A549 (cell line): ENCODE measurements around the gene DOP1B. TPM values are rescaled to one million over a fixed set of nuclear protein-coding genes. Genes with fewer than 3 reads are reported as not detected.
A peak's percentile ranks its signal among the peaks of the same experiment; 100 is the strongest.

Experiments
- ATAC-seq, 2 experiments: fragments of 200-7000 bp in 1 of 2; fragments of >200 bp in 1 of 2; cut with Nextera tagmentation in 1 of 2; cut with Tn5 transposase in 1 of 2; 3 replicates each; pipeline versions ENCODE4 v1.8.0 to v1.9.1; 2018 to 2020; ENCODE audit warnings: mild to moderate bottlenecking in 1 of 2, moderate library complexity in 1 of 2
- CTCF ChIA-PET: fragments of 300-600 bp; sonication (Branson Sonifier 250); formaldehyde crosslinking; extraction: SDS; loops from one replicate; lab custom pipeline; 2021; ENCODE audit warnings: antibody characterized with exemption, inconsistent platforms; lab: Yijun Ruan, JAX
- POLR2A ChIA-PET: fragments of 350-600 bp; formaldehyde crosslinking; extraction: SDS; loops from one replicate; lab custom pipeline; 2021; ENCODE audit warnings: antibody characterized with exemption, inconsistent platforms; lab: Yijun Ruan, JAX
- DNase-seq, 2 experiments: peaks; one replicate each; pipeline versions ENCODE4 v3.0.0 to v3.0.0-alpha.2; 2011 to 2016; ENCODE audit warnings: low read depth in 1 of 2, low spot score in 1 of 2
- FAIRE-seq: peaks from 2 replicates; lab custom pipeline; 2011; peaks lifted over from hg19 to GRCh38; lab: Jason Lieb, UNC
- H3K27ac ChIP-seq, 2 experiments: fragments of >200 bp; sonication (Bioruptor Twin); formaldehyde crosslinking; 3 replicates each; pipeline ENCODE4 v1.5.1; 2016 to 2017
- H3K4me1 ChIP-seq: fragments of >200 bp; sonication (Bioruptor Twin); formaldehyde crosslinking; 3 replicates; pipeline ENCODE4 v1.6.1; 2016
- H3K4me2 ChIP-seq: fragments of >200 bp; sonication (Bioruptor Twin); formaldehyde crosslinking; 3 replicates; pipeline ENCODE4 v1.6.1; 2016
- H3K4me3 ChIP-seq: fragments of >200 bp; sonication (Bioruptor Twin); formaldehyde crosslinking; 3 replicates; pipeline ENCODE4 v1.5.1; 2016
- H3K9me3 ChIP-seq: fragments of >200 bp; sonication (Bioruptor Twin); formaldehyde crosslinking; 3 replicates; pipeline ENCODE4 v1.6.1; 2016
- ATOH8 ChIP-seq: fragments of 250-450 bp; sonication (Bioruptor Pico); IDR thresholded peaks from 2 replicates; pipeline ENCODE4 v1.5.0; 2020; ENCODE audit warnings: low read depth, mild to moderate bottlenecking, moderate library complexity
- CBX2 ChIP-seq: fragments of 200-600 bp; sonication (generic); IDR thresholded peaks from 2 replicates; pipeline ENCODE4 v1.6.1; 2016; ENCODE audit warnings: low read depth, mild to moderate bottlenecking, borderline replicate concordance
- CHD4 ChIP-seq: fragments of 200-600 bp; sonication (generic); IDR thresholded peaks from 2 replicates; pipeline ENCODE4 v1.6.1; 2016; ENCODE audit warnings: antibody characterized with exemption, mild to moderate bottlenecking, borderline replicate concordance
- CTCF ChIP-seq: fragments of >200 bp; sonication (Bioruptor Twin); formaldehyde crosslinking; IDR thresholded peaks from 3 replicates; pipeline ENCODE4 v1.5.1; 2016
- E2F6 ChIP-seq: IDR thresholded peaks from 2 replicates; pipeline ENCODE4 v1.6.1; 2012; ENCODE audit warnings: low read depth, borderline replicate concordance
- ELK1 ChIP-seq: fragments of 150-350 bp; IDR thresholded peaks from 2 replicates; pipeline ENCODE4 v1.6.1; 2014; ENCODE audit warnings: low read depth, mild to moderate bottlenecking, low read length
- EP300 ChIP-seq, 2 experiments: fragments of >200 bp; sonication (Bioruptor Twin); formaldehyde crosslinking; IDR thresholded peaks; 2 replicates in 1 of 2; 3 replicates in 1 of 2; pipeline ENCODE4 v1.6.1; 2016 to 2017
- HES2 ChIP-seq: fragments of >200 bp; sonication (Bioruptor Twin); formaldehyde crosslinking; IDR thresholded peaks from 2 replicates; pipeline ENCODE4 v1.6.1; 2016
- HEYL ChIP-seq: fragments of 250-450 bp; sonication (Bioruptor Pico); IDR thresholded peaks from 2 replicates; pipeline ENCODE4 v1.8.0; 2021; ENCODE audit warnings: mild to moderate bottlenecking, moderate library complexity
- JUN ChIP-seq, 2 experiments: fragments of >200 bp; sonication (Bioruptor Twin); formaldehyde crosslinking; IDR thresholded peaks; 2 replicates in 1 of 2; 3 replicates in 1 of 2; pipeline ENCODE4 v1.6.1; 2016 to 2017
- KDM5A ChIP-seq: fragments of 200-600 bp; sonication (generic); IDR thresholded peaks from 2 replicates; pipeline ENCODE4 v1.6.1; 2016; ENCODE audit warnings: antibody characterized with exemption, mild to moderate bottlenecking
- MAFK ChIP-seq: fragments of 450-650 bp; IDR thresholded peaks from 2 replicates; pipeline ENCODE4 v1.6.1; 2014; ENCODE audit not compliant: partially characterized antibody
- POLR2A ChIP-seq: IDR thresholded peaks from 2 replicates; pipeline ENCODE4 v1.6.1; 2012; ENCODE audit warnings: mild to moderate bottlenecking, low read length
- POLR2AphosphoS2 ChIP-seq: conservative IDR thresholded peaks from 2 replicates; pipeline ENCODE4 v1.6.1; 2012; ENCODE audit warnings: low read length, improper control_type of control experiment, inconsistent platforms
- RARB ChIP-seq: fragments of 250-450 bp; sonication (Bioruptor Pico); IDR thresholded peaks from 2 replicates; pipeline ENCODE4 v1.8.0; 2021; ENCODE audit warnings: mild to moderate bottlenecking, moderate library complexity
- RCOR1 ChIP-seq: fragments of 150-350 bp; IDR thresholded peaks from 2 replicates; pipeline ENCODE4 v1.6.1; 2014; ENCODE audit warnings: antibody characterized with exemption, low read length, low read depth
- REST ChIP-seq: fragments of 200-600 bp; sonication (generic); IDR thresholded peaks from 2 replicates; pipeline ENCODE4 v1.6.1; 2016; ENCODE audit warnings: antibody characterized with exemption, mild to moderate bottlenecking, moderate library complexity
- RNF2 ChIP-seq: fragments of 200-600 bp; sonication (generic); IDR thresholded peaks from 2 replicates; pipeline ENCODE4 v1.6.1; 2016; ENCODE audit warnings: low read depth, mild to moderate bottlenecking, antibody characterized with exemption, moderate library complexity, borderline replicate concordance
- SMC3 ChIP-seq: fragments of >200 bp; sonication (Bioruptor Twin); formaldehyde crosslinking; IDR thresholded peaks from 3 replicates; pipeline ENCODE4 v1.6.1; 2018; ENCODE audit warnings: inconsistent platforms
- SREBF2 ChIP-seq: fragments of 450-650 bp; IDR thresholded peaks from 2 replicates; pipeline ENCODE4 v1.6.1; 2014; ENCODE audit warnings: mild to moderate bottlenecking, moderate library complexity
- TP53 ChIP-seq: fragments of 250-450 bp; sonication (Bioruptor Pico); IDR thresholded peaks from 2 replicates; pipeline ENCODE4 v1.5.0; 2021; ENCODE audit warnings: mild to moderate bottlenecking, moderate library complexity
- WGBS: methylation state at CpG from one replicate; pipeline ENCODE4 v1.1.6; 2017; ENCODE audit errors: missing lambda C conversion rate; 5-methylcytosine and 5-hydroxymethylcytosine counted together
- polyA plus RNA-seq, 4 experiments: library from polyadenylated mRNA; depleted of rRNA in 3 of 4; stranded (reverse); fragments of >200 nt; fragmentation: RNase III in 1 of 4; extraction: RNeasy Plus Mini Kit Qiagen cat#74134 plus additional on column Dnase treatment in 1 of 4; gene quantifications; 2 replicates in 3 of 4; 3 replicates in 1 of 4; pipeline ENCODE4 v1.2.3, GENCODE V29; 2011 to 2017

The DOP1B gene
- polyA plus RNA-seq, 2 of the 4 experiments (the other 2 are of a cell fraction) = 2.8 to 3.5 TPM

- peak in 1 of 2 experiments; percentile 47; a peak in 2 of 6 replicates for ATAC-seq
- TF ChIP-seq TP53 (CRISPR knock-in tag) (no peak), EP300 (IDR thresholded peaks at IDR 0.05) (no peak), ELK1 (no peak), CTCF (peak; percentile 55), RNF2 (no peak)
- ChIA-PET POLR2A (no interaction called here), CTCF (interaction anchor here (0.5 to 5.9 kb wide), 8 partner anchors 12 to 204 kb away, joined by 3 to 49 read pairs (median 3); no protein-coding TSS in a partner anchor)
- DNase-seq = peak in 1 of 2 experiments; percentile 51
- Histone ChIP-seq H3K27ac (no peak overlapping the region), H3K9me3 (no peaks in the 10 kb centered on the region), H3K4me2 (no peak overlapping the region), H3K4me1 (peaks cover 5% of the 10 kb centered on the region; the same call in 1 of the 3 replicates), H3K4me3 (no peak overlapping the region)
- WGBS = 34% methylated on average over 9 of the region's 9 CpGs
- no peak for FAIRE-seq
Measured at GRCh38 chr21:36125512-36126207, 31.0 kb upstream of the DOP1B start.

GRCh38 chr21:36126208-36126565 is 30.4 kb upstream of the DOP1B start:
- no peak for TF ChIP-seq CBX2
- TF ChIP-seq SMC3 = no peak
- no peak for TF ChIP-seq KDM5A
- no peak for TF ChIP-seq MAFK
- TF ChIP-seq E2F6 = no peak
- TF ChIP-seq POLR2AphosphoS2 = no peak
- TF ChIP-seq POLR2A = no peak
- TF ChIP-seq JUN (IDR thresholded peaks at IDR 0.05) = no peak
- TF ChIP-seq CTCF = no peak
- TF ChIP-seq HES2 = no peak
- no peak for TF ChIP-seq RCOR1
- no peak for TF ChIP-seq RARB (CRISPR knock-in tag)
- TF ChIP-seq REST = no peak
- no peak for TF ChIP-seq ATOH8
- no peak for TF ChIP-seq HEYL (CRISPR knock-in tag)
- TF ChIP-seq SREBF2 = no peak
- TF ChIP-seq CHD4 = no peak
- TF ChIP-seq, all 56 proteins: peak for 0
- DNase-seq (no peak), FAIRE-seq (no peak), ATAC-seq (no peak)
- POLR2A ChIA-PET = no interaction called here
- CTCF ChIA-PET = interaction anchor here (0.7 to 5.9 kb wide), 5 partner anchors 12 to 84 kb away, joined by 3 to 49 read pairs (median 3); no protein-coding TSS in a partner anchor
- H3K4me2 ChIP-seq = no peak overlapping the region
- no peak overlapping the region for H3K27ac ChIP-seq
- no peaks in the 10 kb centered on the region for H3K9me3 ChIP-seq
- no peak overlapping the region for H3K4me3 ChIP-seq
- peaks cover 7% of the 10 kb centered on the region; the same call in 1 of the 3 replicates for H3K4me1 ChIP-seq
